GM13977 (cell line): ENCODE measurements around the gene CHAC2.
"Not testable (repeated sequence)": the region's sequence is repeated elsewhere in the genome, so short reads cannot be mapped to it uniquely, and the experiment has no call there.

ENCODE experiments used
- DNase-seq: peaks from one replicate; pipeline ENCODE4 v3.0.0; 2012; ENCODE audit warnings: low spot score
- in situ Hi-C: fragments of 300-500 bp; cut with MboI; formaldehyde crosslinking; loops from one replicate; pipeline ENCODE4 v1.12.0; 2022; ENCODE audit warnings: low sequenced_read_pairs, low pct_unique_long_range_greater_than_20kb, mixed read lengths, inconsistent platforms; ENCODE audit not compliant: unreplicated experiment
- TF ChIP-seq, protein P1 (sequence below): IDR thresholded peaks from 2 replicates; pipeline ENCODE4 v1.5.1; 2012; ENCODE audit warnings: mild to moderate bottlenecking, control low read depth; ENCODE audit not compliant: insufficient read depth; ENCODE audit errors: extremely low read depth, missing control alignments

The CHAC2 gene

DNA sequence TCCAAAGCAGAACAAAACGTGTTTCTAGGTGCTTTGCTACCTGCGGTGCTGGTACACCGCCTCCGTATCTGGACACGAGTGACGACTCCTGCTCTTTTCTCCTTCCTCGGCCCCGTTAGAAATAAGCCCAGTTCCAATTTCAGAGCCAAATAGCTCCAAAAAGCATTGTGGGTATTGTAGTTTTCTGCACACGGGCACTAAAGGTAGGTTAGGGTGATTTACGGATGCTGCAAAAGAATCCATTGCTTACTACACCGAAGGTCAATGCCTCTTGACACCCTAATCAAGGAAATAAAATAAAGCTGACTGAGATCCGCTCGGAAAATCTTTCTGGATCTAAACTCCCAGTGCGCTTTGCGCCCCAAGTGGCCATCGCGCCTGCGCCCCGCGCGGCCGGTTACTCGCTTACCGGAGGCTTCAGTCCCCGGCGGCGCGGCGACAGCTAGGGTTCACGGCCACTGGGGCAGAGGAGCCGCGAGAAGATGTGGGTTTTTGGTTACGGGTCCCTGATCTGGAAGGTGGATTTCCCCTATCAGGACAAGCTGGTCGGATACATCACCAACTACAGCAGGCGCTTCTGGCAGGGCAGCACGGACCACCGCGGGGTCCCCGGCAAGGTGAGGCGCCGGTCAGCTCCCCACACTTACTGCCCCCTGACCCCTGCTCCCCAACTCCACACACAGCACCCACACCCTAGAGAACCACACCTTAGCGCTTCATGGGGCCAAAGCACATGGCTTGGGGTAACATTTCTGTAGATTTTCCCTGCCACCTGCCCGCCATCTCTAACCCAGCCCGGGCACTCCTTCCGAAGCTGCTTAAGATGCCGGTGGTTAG is at the start of gene CHAC2:
TSS of gene CHAC2 (plus strand) at position 400 of the 837 bp plus-strand sequence. CDS start at position 483, 83 bp downstream.
- peak; percentile 86 for DNase-seq
- TF ChIP-seq, protein P1, sequence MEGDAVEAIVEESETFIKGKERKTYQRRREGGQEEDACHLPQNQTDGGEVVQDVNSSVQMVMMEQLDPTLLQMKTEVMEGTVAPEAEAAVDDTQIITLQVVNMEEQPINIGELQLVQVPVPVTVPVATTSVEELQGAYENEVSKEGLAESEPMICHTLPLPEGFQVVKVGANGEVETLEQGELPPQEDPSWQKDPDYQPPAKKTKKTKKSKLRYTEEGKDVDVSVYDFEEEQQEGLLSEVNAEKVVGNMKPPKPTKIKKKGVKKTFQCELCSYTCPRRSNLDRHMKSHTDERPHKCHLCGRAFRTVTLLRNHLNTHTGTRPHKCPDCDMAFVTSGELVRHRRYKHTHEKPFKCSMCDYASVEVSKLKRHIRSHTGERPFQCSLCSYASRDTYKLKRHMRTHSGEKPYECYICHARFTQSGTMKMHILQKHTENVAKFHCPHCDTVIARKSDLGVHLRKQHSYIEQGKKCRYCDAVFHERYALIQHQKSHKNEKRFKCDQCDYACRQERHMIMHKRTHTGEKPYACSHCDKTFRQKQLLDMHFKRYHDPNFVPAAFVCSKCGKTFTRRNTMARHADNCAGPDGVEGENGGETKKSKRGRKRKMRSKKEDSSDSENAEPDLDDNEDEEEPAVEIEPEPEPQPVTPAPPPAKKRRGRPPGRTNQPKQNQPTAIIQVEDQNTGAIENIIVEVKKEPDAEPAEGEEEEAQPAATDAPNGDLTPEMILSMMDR, result no peak
- in situ Hi-C loops, result no loop called here

DNA sequence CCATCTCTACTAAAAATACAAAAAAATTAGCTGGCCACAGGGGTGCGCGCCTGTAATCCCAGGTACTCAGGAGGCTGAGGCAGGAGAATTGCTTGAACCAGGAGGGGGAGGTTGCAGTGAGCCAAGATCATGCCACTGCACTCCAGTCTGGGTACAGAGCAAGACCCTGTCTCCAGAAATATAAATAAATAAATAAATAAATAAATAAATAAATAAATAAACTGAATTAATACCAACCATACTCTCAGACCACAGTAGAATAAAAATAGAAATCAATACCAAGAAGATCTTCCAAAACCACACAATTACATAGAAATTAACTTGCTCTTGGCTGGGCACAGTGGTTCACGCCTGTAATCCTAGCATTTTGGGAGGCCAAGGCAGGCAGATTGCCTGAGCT is 46.7 kb upstream of the CHAC2 start:
- in situ Hi-C loops, result loop anchor here (25.0 kb wide), 1 partner anchor 284 kb away; no protein-coding TSS in a partner anchor
- not testable (repeated sequence) for DNase-seq

DNA sequence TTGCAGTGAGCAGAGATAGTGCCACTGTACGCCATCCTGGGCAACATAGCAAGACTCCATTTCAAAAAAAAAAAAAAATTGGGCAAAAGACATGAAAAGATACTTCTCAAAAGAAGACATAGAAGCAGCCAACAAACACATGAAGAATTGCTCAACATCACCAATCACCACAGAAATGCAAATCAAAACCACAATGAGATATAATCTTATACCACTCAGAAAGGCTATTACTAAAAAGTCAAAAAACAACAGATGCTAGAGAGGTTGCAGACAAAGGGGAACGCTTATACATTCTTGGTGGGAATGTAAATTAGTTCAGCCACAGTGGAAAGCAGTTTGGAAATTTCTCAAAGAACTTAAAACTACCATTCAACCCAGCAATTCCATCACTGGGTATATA is 43.1 kb upstream of the CHAC2 start:
- TF ChIP-seq, protein P1, result no peak
- DNase-seq, result no peak

DNA sequence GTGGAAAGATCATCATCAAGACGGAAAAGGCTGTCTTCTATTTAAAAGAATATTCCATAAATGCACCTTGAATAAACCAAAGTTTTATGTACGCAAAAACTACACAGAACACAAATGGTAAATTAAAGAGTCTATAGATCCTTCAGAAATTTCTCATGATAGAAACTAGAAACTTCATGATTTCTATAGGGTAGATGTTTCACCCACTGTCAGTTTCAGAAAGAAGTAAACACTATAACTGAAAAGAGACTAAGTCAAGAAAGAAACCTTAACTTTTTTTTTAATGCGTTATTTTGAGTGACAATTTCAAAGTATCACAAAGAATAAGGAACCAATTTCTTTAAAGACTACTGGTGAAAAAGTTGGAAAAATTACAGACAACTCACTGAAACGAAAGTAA is 41.9 kb upstream of the CHAC2 start:
- DNase-seq, result no peak
- TF ChIP-seq, protein P1, result no peak
- in situ Hi-C loops, result no loop called here

More for the DNA sequence above, 43.1 kb upstream of the CHAC2 start:
- in situ Hi-C loops, result loop anchor here (25.0 kb wide), 1 partner anchor 287 kb away; no protein-coding TSS in a partner anchor

DNA sequence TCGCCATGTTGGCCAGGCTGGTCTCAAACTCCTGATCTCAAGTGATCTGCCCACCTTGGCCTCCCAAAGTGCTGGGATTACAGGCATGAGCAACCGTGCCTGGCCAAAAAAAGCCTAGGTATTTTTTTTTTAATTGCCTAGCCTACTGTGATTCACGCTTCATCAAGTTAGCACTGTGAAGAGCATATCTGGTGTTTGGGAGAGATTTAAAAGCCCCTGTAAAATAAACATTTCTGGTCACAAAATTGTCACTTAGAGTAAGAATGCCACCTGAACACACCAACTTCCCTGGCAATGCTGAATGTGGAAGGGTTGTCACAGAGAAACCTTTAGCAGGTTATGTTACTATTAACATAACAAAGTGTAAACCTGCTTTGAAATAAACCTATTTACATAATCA is 39.7 kb upstream of the CHAC2 start:
- in situ Hi-C loops, result no loop called here
- no peak for DNase-seq
- TF ChIP-seq, protein P1, result no peak

DNA sequence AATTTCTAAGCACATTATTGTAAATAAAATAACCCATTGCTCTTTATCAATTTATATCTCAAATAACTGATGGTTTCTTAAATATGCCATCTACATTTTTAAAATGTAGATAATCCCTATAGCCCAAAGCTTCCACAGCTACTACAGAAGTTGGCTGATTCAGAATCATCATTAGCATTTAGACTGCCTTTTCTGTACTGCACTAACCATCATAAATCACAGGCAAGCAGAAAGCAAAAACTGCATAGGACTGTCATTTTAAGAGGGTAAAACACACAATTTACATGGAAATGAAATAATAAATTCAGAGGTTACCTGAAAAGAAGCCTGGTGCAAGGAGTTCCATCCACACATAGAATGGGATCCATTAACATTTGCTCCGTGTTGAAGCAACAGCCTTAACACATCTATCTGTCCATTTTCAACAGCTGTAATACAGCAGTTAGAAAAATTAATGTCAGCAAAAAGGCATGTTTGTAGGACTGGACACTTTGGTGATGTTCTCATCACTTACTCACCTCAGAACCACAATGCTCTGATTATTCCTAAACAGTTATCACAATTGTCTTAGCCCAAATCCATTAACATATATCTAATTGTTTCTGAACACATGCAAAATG is 38.4 kb upstream of the CHAC2 start:
- in situ Hi-C loops, result no loop called here
- TF ChIP-seq, protein P1, result no peak
- DNase-seq, result no peak

DNA sequence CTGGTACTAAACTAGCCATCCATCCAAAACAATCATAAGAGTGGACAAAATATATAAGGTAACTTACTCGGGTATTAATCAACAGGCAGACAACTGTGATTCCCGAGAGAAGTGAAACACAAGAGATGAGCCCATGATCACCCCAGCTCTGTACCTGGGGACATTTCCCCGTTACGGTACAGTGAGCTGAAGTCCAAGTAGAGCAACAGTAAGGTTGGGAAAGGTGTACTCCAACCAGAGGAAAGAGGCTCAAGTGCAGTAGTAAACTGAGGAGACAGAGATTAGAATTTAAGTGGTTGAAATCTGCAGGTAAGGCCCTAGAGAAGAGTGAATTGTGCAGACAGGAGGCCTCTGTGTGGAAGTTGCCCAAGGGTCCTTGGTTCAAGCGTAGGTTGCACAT is 30.5 kb upstream of the CHAC2 start:
- TF ChIP-seq, protein P1, result no peak
- no peak for DNase-seq
- in situ Hi-C loops, result no loop called here
